Measurements from ENCODE around the gene SPTBN1.

The SPTBN1 gene

DNA sequence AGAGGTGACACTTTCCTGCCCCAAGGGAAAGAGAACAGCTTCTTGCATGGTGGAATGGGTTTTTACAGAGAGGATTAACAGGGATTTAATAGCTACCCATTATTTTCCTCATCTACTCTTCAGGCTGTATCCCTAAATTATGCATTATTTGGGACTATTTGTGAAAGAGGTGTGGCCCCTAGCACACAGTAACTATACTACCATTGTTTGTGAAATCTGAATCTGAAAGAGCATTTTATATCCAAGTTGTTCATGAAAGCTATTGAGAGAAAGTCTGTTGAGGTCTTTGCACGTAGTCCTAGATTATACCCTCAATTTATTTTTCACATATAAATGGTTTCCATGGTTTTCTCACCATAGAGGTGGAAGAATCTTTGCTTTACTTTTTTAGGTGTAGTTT, 78.1 kb downstream of the SPTBN1 start:
- DNase-seq = no peak

- DNase-seq = no peak
Measured at GRCh38 chr2:54534625-54535024, 78.5 kb downstream of the SPTBN1 start.

- DNase-seq = peak; percentile 25
Measured at GRCh38 chr2:54535599-54536195, 79.6 kb downstream of the SPTBN1 start.

- no peak for DNase-seq
Measured at GRCh38 chr2:54536720-54537119, 80.6 kb downstream of the SPTBN1 start.

DNA sequence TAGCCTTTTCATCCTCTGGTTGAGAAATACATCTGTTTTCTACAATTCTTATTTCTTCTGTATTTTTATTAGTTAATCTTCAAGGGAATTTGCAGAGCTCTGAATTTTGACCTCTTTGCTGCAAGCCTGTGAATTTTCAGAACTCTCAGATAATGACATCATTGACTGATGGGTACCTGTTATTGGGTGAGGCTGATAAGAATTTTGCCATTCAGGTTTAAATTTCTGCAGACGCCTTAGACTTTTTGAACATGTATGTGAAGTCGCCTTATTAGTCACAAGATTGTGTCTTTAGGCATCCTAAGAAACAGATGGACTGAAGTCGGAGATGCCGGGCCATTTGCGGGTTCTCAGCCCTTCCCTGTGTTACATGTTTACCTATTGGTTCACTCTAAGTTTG, 82.4 kb downstream of the SPTBN1 start:
- DNase-seq = no peak

DNA sequence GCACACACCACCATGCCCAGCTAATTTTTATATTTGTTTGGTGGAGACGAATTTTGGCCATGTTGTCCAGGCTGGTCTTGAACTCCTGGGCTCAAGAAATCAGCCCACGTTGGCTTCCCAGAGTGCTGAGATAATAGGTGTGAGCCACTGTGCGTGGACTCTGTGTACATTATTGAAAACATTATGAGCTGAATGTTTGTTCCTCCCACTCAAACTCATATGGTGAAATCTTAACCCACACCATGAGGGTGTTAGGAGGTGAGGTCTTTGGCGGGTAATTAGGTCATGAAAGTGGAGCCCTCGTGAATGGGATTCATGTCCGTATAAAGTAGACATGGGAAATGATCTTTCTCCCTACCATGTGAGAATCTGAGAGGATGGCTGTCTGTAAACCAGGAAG, 83.6 kb downstream of the SPTBN1 start:
- DNase-seq = no peak

GRCh38 chr2:54540194-54540593, 84.1 kb downstream of the SPTBN1 start:
- no peak for DNase-seq

DNA sequence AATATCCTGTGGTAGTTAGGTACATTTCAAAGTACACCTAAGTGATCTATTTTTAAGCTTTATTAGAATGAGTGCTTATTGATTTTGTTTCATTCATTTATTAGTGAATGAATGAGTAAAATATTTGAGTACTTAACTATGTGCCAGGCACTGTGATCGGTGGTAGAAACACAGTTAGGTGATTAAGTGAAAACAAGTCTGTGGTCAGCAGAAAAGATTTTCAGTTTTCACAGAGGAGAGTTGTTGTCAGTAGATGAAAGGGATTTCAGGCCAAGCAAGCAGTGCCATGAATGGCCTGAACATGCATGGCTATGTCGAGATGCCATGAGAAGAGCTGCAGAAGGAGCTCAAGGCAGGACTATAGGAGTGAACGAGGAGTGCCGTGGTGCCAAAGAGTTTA, 85.9 kb downstream of the SPTBN1 start:
- no peak for DNase-seq

GRCh38 chr2:54543733-54544396, 87.7 kb downstream of the SPTBN1 start:
- no peak for DNase-seq

- no peak for DNase-seq
Measured at GRCh38 chr2:54545702-54546450, 89.7 kb downstream of the SPTBN1 start.

GRCh38 chr2:54546518-54546917, 90.4 kb downstream of the SPTBN1 start:
- DNase-seq = no peak

DNA sequence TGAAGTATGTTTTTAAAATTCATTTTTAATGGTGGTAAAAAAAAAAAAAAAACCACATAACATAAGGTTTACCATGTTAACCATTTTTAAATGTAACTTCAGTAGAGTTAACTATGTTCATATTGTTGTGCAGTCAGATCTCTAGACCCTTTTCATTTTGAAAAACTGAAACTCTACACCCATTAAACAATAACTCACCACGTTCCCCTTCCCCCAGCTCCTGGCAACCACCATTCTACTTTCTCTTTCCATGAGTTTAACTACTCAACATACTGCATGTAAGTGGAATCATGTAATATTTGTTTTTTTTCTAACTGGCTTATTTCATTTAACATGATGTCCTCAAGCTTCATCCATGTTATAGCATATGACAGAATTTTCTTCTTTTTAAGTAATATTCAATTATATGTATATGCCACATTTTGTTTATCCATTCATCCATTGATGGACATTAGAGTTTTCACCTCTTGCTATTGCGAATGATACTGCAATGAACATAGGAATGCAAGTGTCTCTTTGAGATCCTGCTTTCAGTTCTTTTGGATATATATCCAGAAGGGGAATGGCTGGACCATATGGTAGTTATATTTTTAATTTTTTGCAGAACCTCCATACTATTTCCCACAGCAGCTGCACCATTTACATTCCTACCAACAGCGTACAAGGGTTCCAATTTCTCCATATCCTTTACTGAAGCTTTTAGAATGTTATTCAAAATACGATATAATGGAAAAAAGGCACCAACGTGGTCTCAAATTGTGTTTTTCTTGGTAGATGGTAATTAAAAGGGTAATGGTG, 91.0 kb downstream of the SPTBN1 start:
- DNase-seq = no peak

DNA sequence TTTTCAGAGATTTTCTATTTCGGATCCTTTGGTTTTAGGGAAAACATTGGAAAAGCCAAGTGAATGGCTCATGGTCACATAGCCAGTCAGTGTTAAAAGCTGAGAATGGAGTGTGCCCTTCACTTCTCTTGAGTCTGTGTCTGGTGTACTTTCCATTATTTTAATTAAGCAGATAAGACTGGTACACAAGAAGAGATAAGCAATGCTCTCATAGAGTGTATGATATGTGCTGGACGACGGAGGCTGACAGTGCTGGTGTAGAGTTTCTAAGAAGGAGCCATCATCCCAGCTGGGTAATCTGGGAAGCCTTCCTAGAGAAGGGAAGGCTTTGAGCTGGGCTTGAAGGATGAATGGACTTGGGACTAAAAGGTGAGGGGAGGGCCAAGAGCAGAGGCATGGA, 93.3 kb downstream of the SPTBN1 start:
- DNase-seq = no peak

GRCh38 chr2:54549917-54550518, 93.9 kb downstream of the SPTBN1 start:
- DNase-seq = no peak

GRCh38 chr2:54550547-54550946, 94.4 kb downstream of the SPTBN1 start:
- DNase-seq = no peak

- no peak for DNase-seq
Measured at GRCh38 chr2:54551123-54551756, 95.1 kb downstream of the SPTBN1 start.

GRCh38 chr2:54553075-54553474, 96.9 kb downstream of the SPTBN1 start:
- DNase-seq = no peak

GRCh38 chr2:54553775-54554174, 97.6 kb downstream of the SPTBN1 start:
- DNase-seq = no peak

- no peak for DNase-seq
Measured at GRCh38 chr2:54555318-54555837, 99.3 kb downstream of the SPTBN1 start.

GRCh38 chr2:54556621-54557121, 100.5 kb downstream of the SPTBN1 start:
- no peak for DNase-seq

DNA sequence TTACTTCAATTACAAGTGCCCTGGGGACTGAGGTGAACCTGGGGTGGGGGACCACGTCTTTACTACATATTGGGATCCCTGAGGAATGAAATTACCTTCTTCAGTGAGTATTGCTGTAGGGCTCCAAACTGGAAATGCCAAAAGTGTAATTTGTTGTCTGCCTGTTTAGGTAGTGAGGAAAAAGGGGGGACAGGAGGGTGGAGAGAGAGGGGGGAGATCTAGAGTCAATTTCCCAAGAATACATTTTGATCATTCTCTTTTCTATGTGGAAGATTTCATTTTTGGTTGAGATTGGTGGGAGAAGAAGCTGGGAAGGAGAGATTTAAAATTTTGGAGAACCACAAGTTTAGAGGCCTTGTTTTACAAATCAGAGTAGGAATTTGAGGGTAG, 101.1 kb downstream of the SPTBN1 start:
- DNase-seq = no peak

- DNase-seq = peak; percentile 77
Measured at GRCh38 chr2:54557601-54558187, 101.6 kb downstream of the SPTBN1 start.
